B cell (primary cell): ENCODE results near the gene USH1G. TPM values are rescaled to one million over a fixed set of nuclear protein-coding genes. Genes with fewer than 3 reads are reported as not detected.

Experiments
- ATAC-seq: fragments of 200-7000 bp; cut with Tn5 transposase; one replicate; pipeline ENCODE4 v1.10.0; 2021; ENCODE audit warnings: low read depth, mild to moderate bottlenecking, moderate number of reproducible peaks, moderate library complexity
- CTCF ChIA-PET: fragments of 350-600 bp; sonication (Branson Sonifier 250); formaldehyde crosslinking; loops from one replicate; lab custom pipeline; 2021; ENCODE audit warnings: antibody characterized with exemption, inconsistent platforms; lab: Charles Lee
- POLR2A ChIA-PET: fragments of 350-600 bp; sonication (Branson Sonifier 250); formaldehyde crosslinking; loops from one replicate; lab custom pipeline; 2021; ENCODE audit warnings: antibody characterized with exemption; lab: Charles Lee
- DNase-seq: peaks from one replicate; pipeline ENCODE4 v3.0.0; 2013
- H2AFZ ChIP-seq: 2 replicates; pipeline ENCODE4 v1.6.1; 2012; ENCODE audit warnings: mild to moderate bottlenecking, low read depth, low read length; ENCODE audit not compliant: insufficient read depth, poor library complexity, severe bottlenecking
- H3K27ac ChIP-seq, 2 donors: 1 replicate in 1 of 2; 2 replicates in 1 of 2; pipeline ENCODE4 v1.5.1; 2012 to 2013; ENCODE audit warnings: low read length in 2 of 2, mild to moderate bottlenecking in 2 of 2, moderate library complexity in 1 of 2
- H3K27me3 ChIP-seq, 4 experiments: fragments of 200-600 bp in 1 of 4; sonication (generic) in 1 of 4; replicated peaks in 1 of 4; 1 replicate in 2 of 4; 2 replicates in 2 of 4; pipeline versions ENCODE4 v1.6.1 to v1.7.0; 2013 to 2016; ENCODE audit warnings: low read length in 3 of 4, mild to moderate bottlenecking in 2 of 4, mixed read lengths in 1 of 4, moderate library complexity in 1 of 4; ENCODE audit not compliant: insufficient read depth in 4 of 4, control insufficient read depth in 3 of 4; ENCODE audit errors: control extremely low read depth in 1 of 4
- H3K36me3 ChIP-seq, 2 experiments: replicated peaks in 1 of 2; 1 replicate in 1 of 2; 2 replicates in 1 of 2; pipeline versions ENCODE4 v1.6.1 to v1.7.1; 2013; ENCODE audit warnings: low read length in 1 of 2; ENCODE audit not compliant: insufficient read depth in 2 of 2, control insufficient read depth in 1 of 2; ENCODE audit errors: control extremely low read depth in 1 of 2, extremely low read depth in 1 of 2
- H3K4me1 ChIP-seq, 2 donors: fragments of 200-600 bp in 1 of 2; sonication (generic) in 1 of 2; 1 replicate in 1 of 2; 2 replicates in 1 of 2; pipeline versions ENCODE4 v1.5.1 to v1.6.1; 2013 to 2017; ENCODE audit warnings: low read length in 2 of 2; ENCODE audit not compliant: control insufficient read depth in 2 of 2, insufficient read depth in 2 of 2
- H3K4me2 ChIP-seq: replicated peaks from 2 replicates; pipeline ENCODE3; 2012; ENCODE audit warnings: mild to moderate bottlenecking, low read depth, low read length; ENCODE audit not compliant: poor library complexity, severe bottlenecking
- H3K4me3 ChIP-seq, 5 experiments: fragments of 200-600 bp in 1 of 5; sonication (generic) in 1 of 5; 1 replicate in 3 of 5; 2 replicates in 2 of 5; pipeline versions ENCODE4 v1.5.1 to v1.7.0; 2011 to 2016; ENCODE audit warnings: low read length in 4 of 5, mild to moderate bottlenecking in 4 of 5, low read depth in 2 of 5, control low read depth in 1 of 5, moderate library complexity in 1 of 5; ENCODE audit not compliant: insufficient read depth in 1 of 5; ENCODE audit errors: control extremely low read depth in 1 of 5, extremely low read depth in 1 of 5
- H3K79me2 ChIP-seq: fragments of 200-600 bp; sonication (generic); one replicate; pipeline ENCODE4 v1.6.0; 2016; ENCODE audit warnings: low read length; ENCODE audit not compliant: control insufficient read depth, insufficient read depth
- H3K9ac ChIP-seq: fragments of 200-600 bp; sonication (generic); 2 replicates; pipeline ENCODE4 v1.6.1; 2017; ENCODE audit warnings: mild to moderate bottlenecking, low read length, moderate library complexity
- H3K9me3 ChIP-seq, 3 donors: one replicate each; pipeline versions ENCODE4 v1.6.1 to v1.7.1; 2013; ENCODE audit warnings: low read length in 2 of 3; ENCODE audit not compliant: control insufficient read depth in 2 of 3, insufficient read depth in 1 of 3; ENCODE audit errors: control extremely low read depth in 1 of 3
- H4K20me1 ChIP-seq: 2 replicates; pipeline ENCODE4 v1.6.0; 2012; ENCODE audit warnings: mild to moderate bottlenecking, low read length; ENCODE audit not compliant: insufficient read depth, control insufficient read depth, poor library complexity, severe bottlenecking
- H3K27ac Mint-ChIP-seq: one replicate; pipeline ENCODE4 v1.8.0; 2021; ENCODE audit warnings: mixed read lengths
- H3K27me3 Mint-ChIP-seq: one replicate; pipeline ENCODE4 v1.8.0; 2021; ENCODE audit warnings: mixed read lengths
- H3K4me1 Mint-ChIP-seq: one replicate; pipeline ENCODE4 v1.8.0; 2021; ENCODE audit warnings: mixed read lengths
- H3K4me3 Mint-ChIP-seq: one replicate; pipeline ENCODE4 v1.8.0; 2021; ENCODE audit warnings: mixed read lengths
- H3K9me3 Mint-ChIP-seq: one replicate; pipeline ENCODE4 v1.8.0; 2022; ENCODE audit warnings: mixed read lengths; ENCODE audit not compliant: insufficient read depth
- CTCF ChIP-seq: fragments of 200-600 bp; IDR thresholded peaks from one replicate; pipeline ENCODE4 v1.8.0; 2022; ENCODE audit warnings: antibody characterized with exemption, mild to moderate bottlenecking
- EZH2 ChIP-seq: IDR thresholded peaks from 2 replicates; pipeline ENCODE4 v1.6.1; 2012; ENCODE audit warnings: borderline replicate concordance, low read depth, mild to moderate bottlenecking, moderate library complexity, low read length; ENCODE audit not compliant: insufficient read depth, poor library complexity, severe bottlenecking
- WGBS: methylation state at CpG from one replicate; pipeline ENCODE4 v1.1.5; 2013; ENCODE audit warnings: missing lambda C conversion rate; ENCODE audit not compliant: insufficient coverage; 5-methylcytosine and 5-hydroxymethylcytosine counted together
- intact Hi-C: fragments of 100-400 bp; cut with micrococcal nuclease; formaldehyde crosslinking; loops from one replicate; pipeline ENCODE4 v1.10.0; 2022
- polyA plus RNA-seq: library from polyadenylated mRNA; depleted of rRNA; stranded (reverse); fragments of >200 nt; gene quantifications from 2 replicates; pipeline ENCODE4 v1.2.3, GENCODE V29; 2012
- total RNA-seq, 2 donors: library from RNA; stranded (reverse); fragments of 120-200 nt in 1 of 2; gene quantifications; 1 replicate in 1 of 2; 2 replicates in 1 of 2; pipeline versions ENCODE4 v1.2.3 to v1.2.4, GENCODE V29; 2013 to 2022

Gene USH1G
- total and polyA plus RNA-seq, 2 donors (not counting 1 experiment from before 2014, with no cell fraction given): not detected

GRCh38 chr17:74950207-74950606 lies 27.2 kb upstream of the USH1G start:
- no peak overlapping the region for H3K4me2 ChIP-seq
- H3K79me2 ChIP-seq: no peaks in the 10 kb centered on the region
- no peaks in the 10 kb centered on the region for H3K4me1 Mint-ChIP-seq
- peaks cover 0 to 15% (median 0%) of the 10 kb centered on the region in 4 experiments for H3K27me3 ChIP-seq
- H3K4me3 Mint-ChIP-seq: no peak overlapping the region
- H3K27me3 Mint-ChIP-seq: peaks cover 8% of the 10 kb centered on the region
- 76% methylated on average over 8 of the region's 8 CpGs for WGBS
- peaks cover 0 to 4% (median 0%) of the 10 kb centered on the region in 3 donors for H3K9me3 ChIP-seq
- H3K36me3 ChIP-seq: no peaks in the 10 kb centered on the region
- ChIA-PET POLR2A (no interaction called here), CTCF (interaction anchor here (3.9 kb wide), 1 partner anchor 11 kb away, joined by 13 read pairs; no protein-coding TSS in a partner anchor)
- H3K4me1 ChIP-seq: no peaks in the 10 kb centered on the region
- no peak for TF ChIP-seq CTCF
- no peak for TF ChIP-seq EZH2
- H3K9me3 Mint-ChIP-seq: no peaks in the 10 kb centered on the region
- DNase-seq: no peak
- ATAC-seq: no peak
- H3K27ac ChIP-seq: no peak overlapping the region
- H3K27ac Mint-ChIP-seq: no peak overlapping the region
- no peak overlapping the region for H3K9ac ChIP-seq
- H4K20me1 ChIP-seq: no peaks in the 10 kb centered on the region
- H3K4me3 ChIP-seq: no peak overlapping the region
- no peak overlapping the region for H2AFZ ChIP-seq
- intact Hi-C loops: no loop called here

- TF ChIP-seq EZH2: no peak
- TF ChIP-seq CTCF: no peak
- WGBS: 72% methylated on average over 11 of the region's 12 CpGs
- no peaks in the 10 kb centered on the region for H3K9me3 Mint-ChIP-seq
- ChIA-PET POLR2A (no interaction called here), CTCF (interaction anchor here (3.9 kb wide), 1 partner anchor 12 kb away, joined by 13 read pairs; no protein-coding TSS in a partner anchor)
- Histone ChIP-seq H3K79me2 (no peaks in the 10 kb centered on the region), H3K27ac (no peak overlapping the region), H3K36me3 (no peaks in the 10 kb centered on the region), H3K4me1 (no peaks in the 10 kb centered on the region), H2AFZ (no peak overlapping the region), H4K20me1 (no peaks in the 10 kb centered on the region), H3K4me3 (no peak overlapping the region), H3K27me3 (peaks cover 0 to 15% (median 0%) of the 10 kb centered on the region in 4 experiments), H3K9ac (no peak overlapping the region), H3K4me2 (no peak overlapping the region), H3K9me3 (peaks cover 0 to 4% (median 0%) of the 10 kb centered on the region in 3 donors)
- intact Hi-C loops: no loop called here
- H3K4me1 Mint-ChIP-seq: no peaks in the 10 kb centered on the region
- ATAC-seq: no peak
- H3K4me3 Mint-ChIP-seq: no peak overlapping the region
- DNase-seq: no peak
- H3K27me3 Mint-ChIP-seq: peaks cover 10% of the 10 kb centered on the region
- no peak overlapping the region for H3K27ac Mint-ChIP-seq
These were observed 26.5 kb upstream of the USH1G start for GRCh38 chr17:74949455-74950115.
